Fibroblast of lung (primary cell): Measurements from ENCODE around the gene UACA. TPM values are rescaled to one million over a fixed set of nuclear protein-coding genes. Genes with fewer than 3 reads are reported as not detected.
"Not testable (repeated sequence)": the region's sequence is repeated elsewhere in the genome, so short reads cannot be mapped to it uniquely, and the experiment has no call there.

ENCODE experiments used
- DNase-seq, 2 donors: peaks; one replicate each; pipeline versions ENCODE4 v3.0.0 to v3.0.0-alpha.2; 2010; ENCODE audit warnings: low read depth in 2 of 2
- H2AFZ ChIP-seq: 2 replicates; pipeline ENCODE4 v1.5.1; 2012; ENCODE audit warnings: low read length, control low read depth, inconsistent platforms
- H3K27ac ChIP-seq: 2 replicates; pipeline ENCODE4 v1.5.1; 2011; ENCODE audit warnings: low read length, control low read depth; ENCODE audit not compliant: insufficient read depth
- H3K27me3 ChIP-seq: 2 replicates; pipeline ENCODE4 v1.5.1; 2011; ENCODE audit warnings: mild to moderate bottlenecking, low read length; ENCODE audit not compliant: control insufficient read depth, insufficient read depth
- H3K36me3 ChIP-seq: 2 replicates; pipeline ENCODE4 v1.5.1; 2011; ENCODE audit warnings: low read length; ENCODE audit not compliant: control insufficient read depth, insufficient read depth
- H3K4me1 ChIP-seq: 2 replicates; pipeline ENCODE4 v1.5.1; 2011; ENCODE audit warnings: low read length; ENCODE audit not compliant: control insufficient read depth, insufficient read depth; ENCODE audit errors: extremely low read depth
- H3K4me2 ChIP-seq: 2 replicates; pipeline ENCODE4 v1.5.1; 2011; ENCODE audit warnings: low read length, control low read depth; ENCODE audit not compliant: insufficient read depth; ENCODE audit errors: extremely low read depth
- H3K4me3 ChIP-seq, 4 experiments: fragments of 200-600 bp in 1 of 4; sonication (generic) in 1 of 4; replicated peaks in 1 of 4; 2 replicates each; pipeline ENCODE4 v1.5.1; 2011 to 2016; ENCODE audit warnings: low read length in 4 of 4, low read depth in 3 of 4, mild to moderate bottlenecking in 3 of 4, control low read depth in 2 of 4, inconsistent platforms in 1 of 4, mixed read lengths in 1 of 4; ENCODE audit not compliant: insufficient read depth in 1 of 4; ENCODE audit errors: control extremely low read depth in 1 of 4
- H3K79me2 ChIP-seq: 2 replicates; pipeline ENCODE4 v1.5.1; 2012; ENCODE audit warnings: mild to moderate bottlenecking, low read length, inconsistent platforms; ENCODE audit not compliant: control insufficient read depth, insufficient read depth
- H3K9ac ChIP-seq: 2 replicates; pipeline ENCODE4 v1.5.1; 2011; ENCODE audit warnings: mild to moderate bottlenecking, low read length, control low read depth; ENCODE audit not compliant: insufficient read depth
- H3K9me3 ChIP-seq: 2 replicates; pipeline ENCODE4 v1.5.1; 2012; ENCODE audit warnings: low read depth, low read length; ENCODE audit not compliant: control insufficient read depth, insufficient read depth
- H4K20me1 ChIP-seq: 2 replicates; pipeline ENCODE4 v1.5.1; 2011; ENCODE audit warnings: low read length; ENCODE audit not compliant: control insufficient read depth, insufficient read depth; ENCODE audit errors: extremely low read depth
- EZH2 ChIP-seq: IDR thresholded peaks from 2 replicates; pipeline ENCODE4 v1.5.1; 2012; ENCODE audit warnings: low read length, control low read depth, mild to moderate bottlenecking; ENCODE audit errors: missing control alignments
- polyA plus RNA-seq, 2 donors: library from polyadenylated mRNA; depleted of rRNA in 1 of 2; stranded (reverse) in 1 of 2; unstranded in 1 of 2; fragments of >200 nt; gene quantifications; 2 replicates each; pipeline ENCODE4 v1.2.1, GENCODE V29; 2011 to 2012; ENCODE audit warnings: missing spikeins in 1 of 2
- total RNA-seq: library from RNA; depleted of rRNA; stranded (reverse); fragments of >200 nt; gene quantifications from 2 replicates; pipeline ENCODE4 v1.2.1, GENCODE V29; 2014
- TF ChIP-seq, protein P1 (sequence below), 2 donors: IDR thresholded peaks in 1 of 2; conservative IDR thresholded peaks in 1 of 2; 1 replicate in 1 of 2; 2 replicates in 1 of 2; pipeline ENCODE4 v1.5.1; 2011 to 2012; ENCODE audit warnings: low read length in 2 of 2, control low read depth in 1 of 2, inconsistent platforms in 1 of 2, low read depth in 1 of 2, mild to moderate bottlenecking in 1 of 2

The UACA gene
- total and polyA plus RNA-seq, 2 donors (not counting 1 experiment from before 2014, with no cell fraction given), result 170 to 187 TPM

DNA sequence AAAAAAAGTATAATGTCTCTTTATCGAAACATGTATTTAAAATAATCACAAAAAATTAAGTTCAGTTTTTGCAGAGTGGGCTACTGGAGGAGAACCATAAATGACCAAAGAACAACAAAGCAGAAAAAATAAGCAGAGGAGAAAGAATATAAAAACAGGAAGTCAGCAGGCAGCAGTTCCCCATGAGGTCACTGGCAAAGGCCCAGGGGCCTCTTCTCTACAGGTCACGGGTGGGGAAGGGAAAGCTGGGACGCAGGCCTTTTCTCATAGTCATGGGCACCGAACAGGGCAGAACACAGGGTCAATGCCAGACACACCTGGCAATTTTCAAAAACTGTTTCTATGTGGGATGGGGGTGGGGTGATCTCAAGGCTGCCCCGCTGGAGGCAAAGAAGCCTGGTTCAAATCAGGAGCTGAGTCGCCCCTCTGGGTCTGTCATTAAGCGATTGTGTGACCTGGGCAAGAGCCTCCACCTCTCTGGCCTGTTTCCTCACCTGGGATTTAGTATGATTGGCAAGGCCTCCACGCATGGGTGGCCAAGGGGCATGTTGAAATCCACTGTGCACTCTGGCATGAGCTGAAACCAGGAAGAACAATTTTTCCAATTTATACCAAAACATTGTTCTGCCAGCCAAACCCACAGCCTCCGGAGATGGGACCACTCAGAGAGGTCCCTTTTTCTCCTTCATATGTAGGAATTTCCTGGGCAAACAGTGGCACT, 43.8 kb upstream of the UACA start:
- no peaks in the 10 kb centered on the region for H3K79me2 ChIP-seq
- peaks cover 17% of the 10 kb centered on the region for H3K4me1 ChIP-seq
- no peak overlapping the region for H3K9ac ChIP-seq
- DNase-seq, result peak in 1 of 2 donors; percentile 45
- no peak for TF ChIP-seq EZH2
- TF ChIP-seq, protein P1, sequence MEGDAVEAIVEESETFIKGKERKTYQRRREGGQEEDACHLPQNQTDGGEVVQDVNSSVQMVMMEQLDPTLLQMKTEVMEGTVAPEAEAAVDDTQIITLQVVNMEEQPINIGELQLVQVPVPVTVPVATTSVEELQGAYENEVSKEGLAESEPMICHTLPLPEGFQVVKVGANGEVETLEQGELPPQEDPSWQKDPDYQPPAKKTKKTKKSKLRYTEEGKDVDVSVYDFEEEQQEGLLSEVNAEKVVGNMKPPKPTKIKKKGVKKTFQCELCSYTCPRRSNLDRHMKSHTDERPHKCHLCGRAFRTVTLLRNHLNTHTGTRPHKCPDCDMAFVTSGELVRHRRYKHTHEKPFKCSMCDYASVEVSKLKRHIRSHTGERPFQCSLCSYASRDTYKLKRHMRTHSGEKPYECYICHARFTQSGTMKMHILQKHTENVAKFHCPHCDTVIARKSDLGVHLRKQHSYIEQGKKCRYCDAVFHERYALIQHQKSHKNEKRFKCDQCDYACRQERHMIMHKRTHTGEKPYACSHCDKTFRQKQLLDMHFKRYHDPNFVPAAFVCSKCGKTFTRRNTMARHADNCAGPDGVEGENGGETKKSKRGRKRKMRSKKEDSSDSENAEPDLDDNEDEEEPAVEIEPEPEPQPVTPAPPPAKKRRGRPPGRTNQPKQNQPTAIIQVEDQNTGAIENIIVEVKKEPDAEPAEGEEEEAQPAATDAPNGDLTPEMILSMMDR (conservative IDR thresholded peaks at IDR 0.05 in 1 of 2, IDR thresholded peaks at IDR 0.05 in 1 of 2; ENCODE audit: low read depth in 1 of 2, low read length in 2 of 2), result no peak
- H3K4me2 ChIP-seq, result no peak overlapping the region
- peak overlapping the region; percentile 27 for H2AFZ ChIP-seq
- no peak overlapping the region for H3K27ac ChIP-seq
- no peaks in the 10 kb centered on the region for H3K27me3 ChIP-seq
- H3K36me3 ChIP-seq, result no peaks in the 10 kb centered on the region
- no peaks in the 10 kb centered on the region for H4K20me1 ChIP-seq
- H3K4me3 ChIP-seq, result no peak overlapping the region
- H3K9me3 ChIP-seq, result no peaks in the 10 kb centered on the region

DNA sequence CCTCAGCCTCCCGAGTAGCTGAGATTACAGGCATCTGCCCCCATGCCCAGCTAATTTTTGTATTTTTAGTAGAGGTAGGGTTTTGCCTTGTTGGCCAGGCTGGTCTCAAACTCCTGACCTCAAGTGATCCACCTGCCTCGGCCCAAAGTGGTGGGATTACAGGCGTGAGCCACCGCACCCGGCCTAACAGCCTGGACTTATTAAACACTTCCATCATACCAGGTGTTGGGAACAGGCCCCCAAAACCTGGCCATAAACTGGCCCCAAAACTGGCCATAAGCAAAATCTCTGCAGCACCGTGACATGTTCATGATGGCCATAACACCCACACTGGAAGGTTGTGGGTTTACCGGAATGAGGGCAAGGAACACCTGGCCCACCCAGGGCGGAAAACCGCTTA, 41.0 kb upstream of the UACA start:
- not testable (repeated sequence) for H3K4me3 ChIP-seq, DNase-seq, H4K20me1 ChIP-seq, H3K9ac ChIP-seq, H3K9me3 ChIP-seq, H3K4me2 ChIP-seq, H3K27me3 ChIP-seq, H2AFZ ChIP-seq, H3K36me3 ChIP-seq, H3K79me2 ChIP-seq, H3K27ac ChIP-seq
- peaks cover 25% of the 10 kb centered on the region for H3K4me1 ChIP-seq

DNA sequence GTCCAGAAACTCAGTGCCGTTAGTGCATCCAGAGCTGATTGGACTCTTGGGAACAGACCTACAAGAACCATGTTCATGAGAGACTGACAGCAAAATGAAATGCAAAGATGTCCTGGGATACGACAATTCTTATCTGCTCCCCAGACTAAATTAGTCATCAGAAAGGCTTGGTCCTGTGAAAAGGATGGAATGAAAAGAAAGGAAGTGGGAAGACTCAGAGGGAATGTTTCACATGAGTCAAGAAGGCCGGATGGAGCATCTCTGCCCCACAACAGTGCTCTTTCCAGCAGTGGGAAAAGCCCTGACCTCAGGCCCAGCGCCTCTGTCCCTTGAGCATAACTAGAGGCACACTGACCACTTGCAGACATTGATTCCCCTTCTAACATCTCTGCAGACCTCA, 39.3 kb upstream of the UACA start:
- H3K9me3 ChIP-seq, result no peaks in the 10 kb centered on the region
- H3K79me2 ChIP-seq, result no peaks in the 10 kb centered on the region
- DNase-seq, result peak; percentile 58 to 90
- no peak overlapping the region for H3K9ac ChIP-seq
- H3K36me3 ChIP-seq, result no peaks in the 10 kb centered on the region
- peak overlapping the region; percentile 4 for H3K27ac ChIP-seq
- H2AFZ ChIP-seq, result no peak overlapping the region
- no peak overlapping the region for H3K4me3 ChIP-seq
- no peaks in the 10 kb centered on the region for H3K27me3 ChIP-seq
- peaks cover 32% of the 10 kb centered on the region for H3K4me1 ChIP-seq
- TF ChIP-seq, protein P1 (conservative IDR thresholded peaks at IDR 0.05 in 1 of 2, IDR thresholded peaks at IDR 0.05 in 1 of 2; ENCODE audit: low read depth in 1 of 2, low read length in 2 of 2), result no peak
- H3K4me2 ChIP-seq, result no peak overlapping the region
- no peaks in the 10 kb centered on the region for H4K20me1 ChIP-seq
